ENCODE measurements around the gene RNF7.

RNF7 gene

DNA sequence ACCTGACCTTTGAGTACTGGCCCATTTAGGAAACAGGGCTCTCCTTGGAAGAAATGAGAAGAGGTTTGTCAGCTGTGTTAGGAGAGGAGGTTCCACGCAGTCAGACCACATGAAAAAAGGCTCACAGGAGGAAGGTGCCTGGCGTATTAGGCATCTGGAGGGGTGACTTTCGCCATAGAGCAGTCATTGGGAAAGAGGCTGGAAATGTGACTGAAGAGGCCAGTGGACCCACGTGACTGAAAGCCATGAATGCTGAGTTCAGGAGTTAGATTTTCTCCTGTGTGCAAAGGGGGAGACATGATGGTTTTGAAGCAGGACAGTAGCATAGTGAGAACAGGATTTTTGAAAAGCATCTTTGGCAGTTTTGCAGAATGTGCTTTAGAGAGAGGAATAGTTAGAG is 29.7 kb upstream of the RNF7 start:
- H3K4me3 ChIP-seq (ENCODE audit: low read length) = no peak overlapping the region
- TF ChIP-seq, protein P1, sequence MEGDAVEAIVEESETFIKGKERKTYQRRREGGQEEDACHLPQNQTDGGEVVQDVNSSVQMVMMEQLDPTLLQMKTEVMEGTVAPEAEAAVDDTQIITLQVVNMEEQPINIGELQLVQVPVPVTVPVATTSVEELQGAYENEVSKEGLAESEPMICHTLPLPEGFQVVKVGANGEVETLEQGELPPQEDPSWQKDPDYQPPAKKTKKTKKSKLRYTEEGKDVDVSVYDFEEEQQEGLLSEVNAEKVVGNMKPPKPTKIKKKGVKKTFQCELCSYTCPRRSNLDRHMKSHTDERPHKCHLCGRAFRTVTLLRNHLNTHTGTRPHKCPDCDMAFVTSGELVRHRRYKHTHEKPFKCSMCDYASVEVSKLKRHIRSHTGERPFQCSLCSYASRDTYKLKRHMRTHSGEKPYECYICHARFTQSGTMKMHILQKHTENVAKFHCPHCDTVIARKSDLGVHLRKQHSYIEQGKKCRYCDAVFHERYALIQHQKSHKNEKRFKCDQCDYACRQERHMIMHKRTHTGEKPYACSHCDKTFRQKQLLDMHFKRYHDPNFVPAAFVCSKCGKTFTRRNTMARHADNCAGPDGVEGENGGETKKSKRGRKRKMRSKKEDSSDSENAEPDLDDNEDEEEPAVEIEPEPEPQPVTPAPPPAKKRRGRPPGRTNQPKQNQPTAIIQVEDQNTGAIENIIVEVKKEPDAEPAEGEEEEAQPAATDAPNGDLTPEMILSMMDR (IDR thresholded peaks at IDR 0.05; ENCODE audit: insufficient read depth, low read depth, low read length, missing control alignments) = no peak
- no peak for DNase-seq (ENCODE audit: low read depth)

DNA sequence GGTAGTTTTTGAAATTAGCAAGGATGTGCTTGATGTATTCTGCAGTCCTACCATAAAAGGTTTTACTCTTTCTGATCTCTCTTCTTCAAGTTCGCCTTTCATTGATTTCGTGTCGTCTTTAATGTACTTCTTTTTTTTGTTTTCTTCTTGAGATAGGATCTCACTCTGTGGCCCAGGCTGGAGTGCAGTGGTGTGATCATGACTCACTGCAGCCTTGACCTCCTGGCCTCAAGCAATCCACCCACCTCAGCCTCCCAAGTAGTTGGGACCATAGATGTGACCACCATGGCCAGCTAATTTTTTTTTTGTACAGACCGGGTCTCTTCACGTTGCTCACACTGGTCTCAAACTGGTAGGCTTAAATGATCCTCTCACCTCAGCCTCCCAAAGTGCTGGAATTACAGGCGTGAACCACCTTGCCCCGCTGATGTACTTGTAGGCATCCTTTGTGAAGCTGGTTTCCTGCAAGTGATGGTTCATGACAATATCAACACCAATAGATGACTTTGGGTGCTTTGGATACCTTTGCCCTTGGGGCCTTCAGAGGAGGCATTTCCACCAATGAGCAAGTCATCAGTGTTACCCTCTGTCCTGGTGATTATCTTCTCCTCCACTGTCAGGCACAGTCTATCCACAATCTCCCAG is 28.9 kb upstream of the RNF7 start:
- H3K4me3 ChIP-seq (ENCODE audit: low read length) = no peak overlapping the region
- TF ChIP-seq, protein P1 (IDR thresholded peaks at IDR 0.05; ENCODE audit: insufficient read depth, low read depth, low read length, missing control alignments) = no peak
- no peak for DNase-seq (ENCODE audit: low read depth)

DNA sequence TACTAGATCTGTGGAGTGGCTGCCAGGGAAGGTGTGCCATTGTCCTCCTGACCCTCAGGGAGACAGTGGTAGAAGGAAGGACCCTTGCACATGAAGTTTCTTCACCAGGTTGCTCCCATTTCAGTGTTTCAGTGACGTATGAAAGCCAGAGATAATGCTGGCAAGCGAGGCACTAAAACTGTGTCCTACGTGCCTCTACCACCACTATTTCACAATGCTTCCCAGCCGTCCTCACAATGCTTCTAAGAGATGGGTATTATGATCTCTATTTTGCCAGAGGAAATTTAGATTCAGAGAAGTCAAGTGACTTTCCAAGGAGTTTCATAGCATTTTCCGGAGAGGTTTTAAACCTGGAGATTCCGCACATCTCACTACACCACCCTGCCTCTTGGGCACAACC is 28.0 kb upstream of the RNF7 start:
- TF ChIP-seq, protein P1 (IDR thresholded peaks at IDR 0.05; ENCODE audit: insufficient read depth, low read depth, low read length, missing control alignments) = no peak
- DNase-seq (ENCODE audit: low read depth) = no peak

DNA sequence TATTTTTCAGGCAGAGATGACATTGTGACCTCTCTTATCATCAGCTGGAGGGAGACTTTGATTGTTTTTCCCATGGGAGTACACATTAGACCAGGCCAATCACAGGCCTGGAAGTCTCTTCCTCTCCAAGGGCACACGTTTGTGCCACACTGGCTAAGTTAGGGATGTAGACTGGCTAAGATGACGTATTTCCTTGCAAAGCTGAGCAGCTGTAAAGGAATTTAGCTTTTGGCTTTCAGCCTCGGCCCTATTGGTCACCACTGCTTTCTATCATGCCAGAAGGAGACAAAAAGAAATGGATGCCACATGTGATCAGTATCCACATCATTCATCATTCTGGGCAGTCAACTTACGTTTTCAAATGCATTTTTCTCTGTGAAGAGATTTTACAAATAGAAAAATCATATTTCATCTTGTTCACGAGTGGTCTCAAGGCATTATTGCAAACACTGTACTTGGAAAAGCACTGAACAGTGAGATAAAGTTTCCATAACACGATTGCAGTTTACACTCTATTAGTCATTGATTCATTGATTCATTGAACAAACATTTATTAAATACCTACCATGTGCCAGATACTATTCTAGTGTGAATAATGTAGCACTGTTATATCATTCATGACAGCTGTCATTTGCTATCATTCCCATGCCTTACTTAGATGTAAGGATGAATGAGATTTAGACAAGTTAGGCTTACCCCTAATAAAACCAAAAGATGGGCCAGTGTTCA is 27.0 kb upstream of the RNF7 start:
- H3K4me3 ChIP-seq (ENCODE audit: low read length) = no peak overlapping the region
- TF ChIP-seq, protein P1 (IDR thresholded peaks at IDR 0.05; ENCODE audit: insufficient read depth, low read depth, low read length, missing control alignments) = no peak
- peak; percentile 53 for DNase-seq (ENCODE audit: low read depth)

More for the DNA sequence above, 28.0 kb upstream of the RNF7 start:
- H3K4me3 ChIP-seq (ENCODE audit: low read length) = no peak overlapping the region

DNA sequence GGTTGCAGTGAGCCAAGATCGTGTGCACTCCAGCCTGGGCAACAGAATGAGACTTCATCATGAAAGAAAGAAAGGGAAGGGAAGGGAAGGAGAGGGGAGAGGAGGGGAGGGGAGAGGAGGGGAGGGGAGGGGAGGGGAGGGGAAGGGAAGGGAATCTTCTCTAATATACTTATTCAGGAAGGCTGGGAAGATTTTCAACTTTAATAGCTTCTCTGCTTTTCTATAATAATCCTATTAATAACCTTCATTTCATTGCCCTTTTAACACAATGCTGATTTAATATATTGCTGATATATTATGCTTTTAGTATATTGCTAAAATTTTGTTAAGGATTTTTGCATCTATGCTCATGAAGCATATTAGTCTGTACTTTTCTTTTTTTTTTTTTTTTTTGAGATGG is 23.4 kb upstream of the RNF7 start:
- no peak overlapping the region for H3K4me3 ChIP-seq (ENCODE audit: low read length)
- no peak for DNase-seq (ENCODE audit: low read depth)
- TF ChIP-seq, protein P1 (IDR thresholded peaks at IDR 0.05; ENCODE audit: insufficient read depth, low read depth, low read length, missing control alignments) = no peak

DNA sequence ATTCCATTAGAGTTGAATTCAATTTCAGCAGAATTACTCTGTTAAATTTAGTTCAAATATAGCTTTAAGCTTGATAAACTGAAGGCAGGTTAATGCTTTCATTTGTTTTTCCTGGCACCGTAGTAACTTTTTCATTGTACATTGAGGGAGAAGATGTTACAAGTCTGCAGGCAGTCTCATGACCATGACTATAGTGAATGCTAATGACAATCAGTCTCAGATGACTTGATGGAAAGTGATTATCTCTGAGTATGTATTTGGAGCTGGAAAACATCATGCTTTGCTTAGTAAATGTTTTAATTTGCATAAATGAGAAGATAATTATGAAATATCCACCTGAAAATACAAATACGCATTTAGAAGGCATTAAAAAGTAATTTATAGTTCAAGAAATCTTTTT is 16.0 kb upstream of the RNF7 start:
- DNase-seq (ENCODE audit: low read depth) = no peak
- H3K4me3 ChIP-seq (ENCODE audit: low read length) = no peak overlapping the region
- TF ChIP-seq, protein P1 (IDR thresholded peaks at IDR 0.05; ENCODE audit: insufficient read depth, low read depth, low read length, missing control alignments) = no peak

Data from epithelial cell of esophagus (primary cell).